Renal cortex interstitium (tissue), 15 donors: ENCODE results near the gene SUPT6H. TPM values are rescaled to one million over a fixed set of nuclear protein-coding genes. Genes with fewer than 3 reads are reported as not detected.

Experiments
- DNase-seq, 11 donors: peaks; one replicate each; pipeline ENCODE4 v3.0.0-alpha.2; 2013; ENCODE audit warnings: low read depth in 9 of 11, low spot score in 4 of 11; ENCODE audit errors: extremely low read depth in 1 of 11
- long read RNA-seq, 16 experiments: transcript quantifications; one replicate each; lab custom pipeline, GENCODE V29; 2026
- polyA plus RNA-seq, 3 donors: library from polyadenylated mRNA; unstranded; fragments of 120-200 nt; gene quantifications; one replicate each; pipeline ENCODE4 v1.2.1, GENCODE V29; 2013; ENCODE audit not compliant: insufficient read length in 3 of 3

The SUPT6H gene
- 10 to 100 TPM; 71.4 to 75.8 (median 72.4) TPM for polyA plus RNA-seq
- long read RNA-seq, donor 1, partial matches to known transcripts = 25 of 25 reads
- long read RNA-seq, donor 1, other reads (novel, unspliced or antisense) = 0 of 25 reads
- long read RNA-seq, donor 2, partial matches to known transcripts = 0 of 2 reads
- long read RNA-seq, donor 2, other reads (novel, unspliced or antisense) = 0 of 2 reads
- long read RNA-seq, donor 3, full-length matches to known transcripts = 4 of 255 reads
- long read RNA-seq, donor 3, partial matches to known transcripts = 198 of 255 reads
- long read RNA-seq, donor 3, other reads (novel, unspliced or antisense) = 53 of 255 reads
- long read RNA-seq, donor 4, full-length matches to known transcripts = 1 of 7 reads
- long read RNA-seq, donor 4, partial matches to known transcripts = 6 of 7 reads
- long read RNA-seq, donor 4, other reads (novel, unspliced or antisense) = 0 of 7 reads
- long read RNA-seq, donor 5 = 0 reads
- long read RNA-seq, donor 6, full-length matches to known transcripts = 2 of 14 reads
- long read RNA-seq, donor 6, partial matches to known transcripts = 12 of 14 reads
- long read RNA-seq, donor 6, other reads (novel, unspliced or antisense) = 0 of 14 reads
- long read RNA-seq, donor 7, partial matches to known transcripts = 22 of 22 reads
- long read RNA-seq, donor 7, other reads (novel, unspliced or antisense) = 0 of 22 reads
- long read RNA-seq, donor 8 = 0 reads
- long read RNA-seq, donor 9 = 0 reads
- long read RNA-seq, donor 10, partial matches to known transcripts = 0 of 1 reads
- long read RNA-seq, donor 10, other reads (novel, unspliced or antisense) = 0 of 1 reads
- long read RNA-seq, donor 11, full-length matches to known transcripts = 1 of 18 reads
- long read RNA-seq, donor 11, partial matches to known transcripts = 17 of 18 reads
- long read RNA-seq, donor 11, other reads (novel, unspliced or antisense) = 0 of 18 reads
- long read RNA-seq, donor 12, full-length matches to known transcripts = 2 of 2 reads
- long read RNA-seq, donor 12, partial matches to known transcripts = 0 of 2 reads
- long read RNA-seq, donor 12, other reads (novel, unspliced or antisense) = 0 of 2 reads
- long read RNA-seq, donor 13 = 0 reads
- long read RNA-seq, donor 14, partial matches to known transcripts = 7 of 7 reads
- long read RNA-seq, donor 14, other reads (novel, unspliced or antisense) = 0 of 7 reads
- long read RNA-seq, donor 15, partial matches to known transcripts = 0 of 1 reads
- long read RNA-seq, donor 15, other reads (novel, unspliced or antisense) = 0 of 1 reads
- long read RNA-seq, donor 16, partial matches to known transcripts = 53 of 79 reads
- long read RNA-seq, donor 16, other reads (novel, unspliced or antisense) = 25 of 79 reads

DNA sequence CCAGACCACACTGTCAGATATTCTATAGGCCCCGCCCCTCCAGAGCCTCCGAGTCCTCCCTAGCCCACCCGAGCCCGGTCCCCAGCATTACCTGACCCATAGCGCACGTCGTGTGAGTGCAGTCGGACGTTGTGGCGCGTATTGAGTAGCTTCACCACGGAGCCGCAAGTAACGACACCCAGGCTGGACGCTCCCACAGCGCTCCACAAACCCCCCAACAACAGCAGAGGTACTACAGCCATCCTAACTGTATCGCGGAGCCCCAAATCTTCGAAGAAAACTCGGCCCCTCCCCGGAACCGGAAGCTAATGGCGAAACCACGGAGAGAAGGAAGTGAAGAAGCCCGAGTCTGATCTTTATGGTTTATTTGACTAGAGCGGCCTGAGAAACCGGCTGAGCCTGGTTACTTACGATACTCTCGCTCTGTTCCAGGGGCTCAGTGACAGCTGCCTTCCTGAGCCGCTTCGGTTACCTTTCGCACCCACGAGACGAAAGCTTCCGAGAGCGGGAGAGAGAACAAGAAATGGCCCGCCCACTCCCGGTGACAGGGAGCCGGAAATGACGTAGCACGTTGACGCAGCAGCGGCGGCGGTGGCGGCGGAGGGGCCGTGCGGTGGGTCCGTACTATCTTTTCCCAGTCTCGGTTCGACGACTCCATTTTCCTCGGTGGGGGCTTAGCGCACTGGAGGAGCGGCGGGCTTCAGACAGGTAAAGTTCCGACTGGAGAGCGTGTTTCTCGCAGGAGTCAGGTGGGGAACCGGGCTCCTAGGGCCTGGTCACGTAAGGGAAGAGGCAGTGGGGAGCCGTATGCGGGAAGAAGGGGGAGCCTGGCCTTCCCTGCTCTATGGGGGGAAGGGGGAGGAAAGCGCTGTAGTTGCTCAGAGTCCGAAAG lies at the start of gene SUPT6H, which contains the start of gene SDF2:
Gene SUPT6H (plus strand): TSS at position 571 of the 892 bp plus-strand sequence. CDS start 11,197 bp downstream, outside the sequence.
Gene SDF2 (minus strand): TSS at position 272 of the 892 bp plus-strand sequence. CDS start 30 bp downstream, at position 242.
- DNase-seq = peak; percentile 77 to 94 (median 88)

DNA sequence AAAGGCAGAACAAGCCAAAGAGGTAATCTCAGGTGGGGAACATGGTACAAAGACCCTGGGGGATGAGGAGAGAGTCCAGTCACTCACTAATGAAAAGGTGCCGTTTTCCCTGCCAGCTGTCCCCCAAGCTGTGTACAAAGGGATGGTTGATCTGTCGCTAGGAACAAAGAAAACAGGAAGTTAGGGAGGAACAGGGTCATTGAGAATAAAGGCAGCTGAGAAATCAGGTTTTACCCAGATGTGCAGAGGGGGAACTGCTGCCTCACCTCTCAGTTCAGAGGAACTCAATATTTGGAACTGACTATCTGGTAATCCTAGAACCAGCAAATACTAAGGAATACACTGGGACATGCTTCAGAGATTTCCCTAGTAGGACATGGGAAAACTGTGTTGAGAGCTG lies 49.5 kb upstream of the SUPT6H start:
- DNase-seq = no peak

DNA sequence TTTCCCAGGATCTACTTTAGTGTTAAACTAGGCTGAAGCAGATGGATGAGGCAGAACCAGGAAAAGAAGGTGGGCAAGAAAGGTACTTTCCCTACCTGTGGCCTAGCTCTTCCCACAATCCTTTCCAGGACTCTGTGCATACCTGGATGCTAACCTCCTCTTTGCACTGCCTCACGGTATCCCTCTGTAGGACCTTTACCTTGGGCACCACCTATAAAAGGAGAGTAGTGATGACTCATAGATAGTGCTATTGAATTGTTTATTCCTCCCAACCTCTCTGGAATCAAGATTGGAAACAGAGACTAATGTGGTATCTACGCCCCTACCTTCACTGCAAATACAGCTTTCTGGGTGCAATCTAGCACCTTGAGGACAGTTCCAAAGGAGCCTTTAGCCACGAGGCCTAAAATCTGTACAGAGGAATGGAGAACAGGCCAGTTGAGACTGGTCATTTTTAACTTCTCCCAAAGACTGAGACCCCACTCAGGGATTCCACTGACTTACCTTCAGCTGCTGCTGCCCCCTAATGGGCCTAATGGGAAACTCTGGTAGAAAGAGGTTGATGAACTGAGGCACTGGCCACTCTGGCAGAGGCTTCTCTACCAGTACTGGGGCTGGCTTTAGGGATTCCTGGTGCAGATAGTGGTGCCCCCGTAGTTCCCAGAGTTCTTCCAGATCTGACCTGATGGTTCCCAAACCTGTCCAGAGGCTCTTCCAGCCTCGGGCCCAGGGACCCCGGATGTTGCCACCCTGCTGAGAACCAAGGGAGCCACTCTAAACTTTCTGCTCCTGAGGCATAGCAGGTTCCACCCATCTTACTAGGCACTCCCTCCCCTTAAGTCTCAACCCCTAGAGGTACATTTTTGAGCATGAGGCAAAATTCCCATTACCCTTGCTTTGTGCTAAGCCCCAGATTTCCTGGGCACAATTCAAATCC lies 48.8 kb upstream of the SUPT6H start:
- peak in 4 of 11 donors; percentile 13 to 45 (median 18) for DNase-seq

DNA sequence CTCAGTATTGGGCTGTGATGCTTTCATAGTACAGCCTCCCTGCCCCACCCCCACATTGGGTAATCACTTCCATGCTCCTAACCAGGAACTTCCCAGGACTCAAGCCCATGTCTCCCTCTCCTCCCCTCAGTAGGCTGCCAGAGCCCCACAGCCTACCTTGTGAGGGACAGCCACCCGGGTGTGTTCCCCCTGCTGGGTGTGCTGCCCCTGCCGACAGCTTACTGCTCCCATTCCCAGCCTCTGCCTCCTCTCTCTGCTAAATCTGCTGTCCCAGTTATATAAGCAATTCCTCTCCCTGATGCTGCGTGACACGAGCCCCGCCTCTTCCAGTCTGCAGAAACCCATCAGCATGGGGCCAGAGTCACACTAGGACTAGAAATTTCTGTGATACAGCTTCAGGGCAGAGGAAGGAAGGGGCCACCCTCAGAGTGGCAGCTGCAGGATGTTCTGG lies 48.0 kb upstream of the SUPT6H start, which contains the start of gene RSKR:
Gene RSKR (minus strand): TSS at position 255 of the 451 bp plus-strand sequence. CDS start 24 bp downstream, at position 231.
- DNase-seq = no peak

DNA sequence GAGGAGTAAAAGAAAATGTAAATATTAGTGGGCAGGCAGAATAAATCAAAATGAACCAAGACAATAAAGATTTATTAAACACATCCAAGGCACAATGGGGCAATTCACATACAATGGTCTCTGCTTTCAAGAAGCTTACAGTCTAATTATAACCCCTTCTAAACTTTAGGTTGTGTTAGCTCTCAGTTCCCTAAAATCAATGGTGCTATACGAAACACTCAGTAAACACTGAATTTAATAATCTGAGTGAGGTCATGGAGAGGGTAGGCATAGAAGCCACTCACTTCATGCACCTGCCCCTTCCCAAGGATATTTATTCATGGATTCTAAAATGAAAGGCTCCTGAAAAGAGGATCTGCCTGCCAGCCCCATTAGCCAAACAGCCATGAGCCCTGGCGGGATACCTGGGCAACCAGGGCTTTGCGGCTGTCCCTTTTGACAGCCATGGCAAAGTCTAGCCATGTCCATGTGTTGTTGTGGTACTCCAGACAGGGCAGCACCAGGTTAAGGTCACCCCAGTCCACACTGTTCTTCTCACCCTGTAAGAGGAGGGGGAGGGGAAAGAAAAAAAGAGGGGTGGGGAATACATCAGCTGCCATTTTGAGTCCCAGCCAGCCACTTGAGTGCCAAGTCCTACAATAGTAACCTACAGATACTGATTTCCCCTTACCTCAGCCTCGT lies 46.6 kb upstream of the SUPT6H start:
- no peak for DNase-seq

DNA sequence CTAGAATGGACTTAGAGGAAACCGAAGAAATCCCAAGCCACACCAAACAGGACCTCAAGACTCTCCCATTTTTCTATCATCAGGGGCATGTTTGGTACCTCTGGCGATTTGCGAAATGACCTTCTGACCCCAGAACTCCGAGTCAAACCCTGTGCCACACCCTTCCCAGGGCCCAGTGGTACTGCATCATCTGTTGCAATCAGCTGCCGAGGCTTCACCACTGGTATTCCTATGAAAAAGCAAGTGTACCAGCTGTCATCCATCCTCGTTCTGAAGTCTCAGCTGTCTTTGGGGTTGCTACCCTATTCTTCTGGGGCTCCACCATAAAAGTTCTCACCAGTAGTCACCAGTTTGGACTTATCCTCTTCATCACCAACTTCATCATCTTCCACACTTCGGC lies 45.7 kb upstream of the SUPT6H start:
- DNase-seq = no peak

DNA sequence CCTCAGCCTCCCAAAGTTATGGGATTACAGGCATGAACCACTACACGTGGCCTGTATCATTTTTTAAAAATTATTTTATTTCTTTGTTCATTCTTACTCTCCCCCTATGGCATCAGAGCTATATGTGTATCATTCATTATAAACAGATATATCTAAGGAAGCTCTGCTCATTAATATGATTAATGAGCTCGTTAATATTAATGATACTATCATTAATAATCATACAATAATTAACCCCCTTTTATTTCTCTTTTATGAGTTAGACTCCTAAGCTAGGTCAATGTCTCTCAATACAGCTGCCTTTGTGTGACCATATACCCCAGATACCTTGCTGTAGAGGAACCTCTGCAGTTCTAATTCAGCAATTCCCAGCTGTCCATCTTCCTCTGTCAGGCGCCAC lies 43.5 kb upstream of the SUPT6H start:
- no peak for DNase-seq

DNA sequence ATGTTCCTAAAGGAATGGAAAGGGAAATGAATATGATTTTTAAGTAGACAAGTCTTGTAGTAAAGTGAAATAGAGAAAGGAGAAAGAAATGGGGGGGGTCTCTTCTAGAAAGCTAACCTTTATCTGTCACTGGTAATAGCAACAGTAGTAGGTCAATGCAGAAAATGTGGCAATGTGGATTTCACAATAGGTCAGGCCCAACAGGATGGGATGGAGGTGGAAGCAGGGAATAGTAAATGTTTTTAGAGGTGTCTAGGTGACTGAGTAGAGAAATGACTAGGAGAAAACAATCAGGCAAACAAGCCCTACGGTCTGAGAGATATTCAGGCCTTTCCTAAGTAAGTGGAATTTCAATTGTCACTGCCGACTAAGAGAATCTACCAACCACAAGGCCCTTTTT lies 42.0 kb upstream of the SUPT6H start:
- no peak for DNase-seq

DNA sequence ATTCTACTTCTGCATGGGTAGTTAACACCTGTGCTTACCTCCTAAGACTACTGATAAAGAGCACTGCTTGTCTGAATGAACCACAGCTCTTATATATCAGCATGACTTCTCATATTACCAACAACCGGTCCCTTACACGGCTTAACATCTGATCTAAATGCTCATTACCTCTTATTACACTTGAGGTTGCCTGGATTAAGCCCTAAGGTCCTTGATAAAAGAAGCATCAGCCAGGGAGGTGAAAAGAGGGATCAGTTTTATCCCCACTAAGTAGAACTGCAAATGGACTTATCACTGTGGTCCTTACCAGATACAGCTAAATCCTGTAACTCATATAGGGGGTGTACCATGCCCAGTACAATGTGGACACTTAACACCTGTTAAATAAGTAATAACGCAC lies 39.8 kb upstream of the SUPT6H start:
- no peak for DNase-seq

DNA sequence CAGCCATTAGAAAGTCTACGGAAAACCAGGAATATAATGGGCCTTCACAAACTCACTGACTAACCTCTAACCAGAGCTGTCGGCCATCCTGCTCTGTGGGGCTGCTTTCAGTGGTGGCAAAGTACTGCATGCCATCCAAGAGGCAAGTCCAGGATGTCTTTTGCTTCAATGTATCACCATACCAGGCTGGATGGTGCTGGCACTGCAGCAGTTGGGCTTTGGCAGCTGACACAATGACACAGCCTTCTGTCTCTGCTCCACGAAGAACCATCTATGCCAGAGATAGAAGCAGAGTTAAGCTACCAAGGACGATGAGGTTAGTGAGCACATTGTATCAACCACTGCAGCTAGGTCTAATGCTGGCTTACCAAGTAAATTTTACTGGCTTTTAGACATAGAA lies 38.3 kb upstream of the SUPT6H start:
- no peak for DNase-seq

DNA sequence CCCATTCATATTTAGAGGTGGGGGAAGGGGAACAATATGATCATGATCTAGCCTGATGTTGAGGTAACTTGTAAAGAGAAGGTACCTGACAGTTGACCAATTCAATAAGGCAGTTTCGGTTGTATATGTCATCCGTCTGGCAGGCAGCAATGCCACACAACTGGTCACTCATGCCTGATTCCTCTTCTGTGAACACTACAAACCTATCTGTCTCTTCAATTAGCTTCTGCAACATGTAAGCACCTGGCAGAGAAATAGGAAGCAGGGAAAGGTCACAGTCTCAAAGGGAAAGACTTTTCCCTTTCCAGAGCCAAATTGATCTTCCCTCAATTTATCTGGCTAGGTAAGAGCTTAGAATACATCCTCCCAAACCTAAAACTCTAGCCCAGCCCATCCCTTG lies 37.9 kb upstream of the SUPT6H start:
- DNase-seq = no peak

DNA sequence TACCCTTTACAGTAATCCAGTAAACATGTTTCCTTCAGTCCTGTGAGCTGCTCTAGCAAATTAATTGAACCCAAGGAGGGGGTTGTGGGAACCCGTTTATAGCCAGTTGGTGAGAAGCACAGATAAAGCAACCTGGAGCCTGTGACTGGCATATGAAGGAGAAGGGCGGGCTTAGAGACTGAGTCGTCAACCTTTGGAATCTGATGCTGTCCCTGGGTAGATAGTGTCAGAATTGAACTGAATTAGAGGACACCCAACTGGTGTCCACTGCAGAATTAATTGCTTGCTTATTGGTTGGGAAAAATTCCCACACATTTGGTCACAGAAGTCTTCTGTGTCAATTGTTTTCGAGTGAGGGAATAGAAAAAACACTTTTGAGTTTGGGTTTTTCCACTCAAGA lies 35.2 kb upstream of the SUPT6H start:
- no peak for DNase-seq

DNA sequence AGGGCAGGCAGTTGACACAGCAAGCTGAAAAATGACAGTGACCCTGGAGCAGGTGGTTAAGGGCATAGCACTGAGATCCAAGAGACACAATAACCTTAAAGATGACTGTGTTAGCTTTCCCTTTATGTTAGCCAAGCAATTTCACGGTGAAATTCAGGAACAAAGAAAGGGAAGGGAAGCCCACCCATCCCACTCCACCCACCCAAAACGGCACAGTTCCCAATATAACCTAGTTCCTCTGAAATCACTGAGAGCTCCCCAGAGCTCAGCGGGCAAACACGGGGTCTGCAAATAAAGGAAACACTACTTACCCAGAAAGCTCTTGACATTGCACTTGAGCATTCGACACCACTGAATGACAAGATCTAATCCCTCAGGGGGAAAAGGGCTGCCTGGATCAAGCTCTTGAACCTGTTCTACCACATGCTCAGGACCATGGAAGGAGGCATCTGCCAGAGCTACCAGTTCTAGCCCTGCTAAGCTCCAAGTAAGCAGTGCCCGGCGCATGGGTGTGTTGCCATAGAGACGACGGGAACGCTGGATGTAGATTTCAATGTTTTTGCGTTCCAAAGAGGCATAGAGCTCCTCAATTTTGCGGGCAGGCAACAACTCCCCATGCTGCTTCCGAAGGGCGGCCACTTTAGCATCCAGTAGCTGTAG lies 27.7 kb upstream of the SUPT6H start:
- DNase-seq = no peak

DNA sequence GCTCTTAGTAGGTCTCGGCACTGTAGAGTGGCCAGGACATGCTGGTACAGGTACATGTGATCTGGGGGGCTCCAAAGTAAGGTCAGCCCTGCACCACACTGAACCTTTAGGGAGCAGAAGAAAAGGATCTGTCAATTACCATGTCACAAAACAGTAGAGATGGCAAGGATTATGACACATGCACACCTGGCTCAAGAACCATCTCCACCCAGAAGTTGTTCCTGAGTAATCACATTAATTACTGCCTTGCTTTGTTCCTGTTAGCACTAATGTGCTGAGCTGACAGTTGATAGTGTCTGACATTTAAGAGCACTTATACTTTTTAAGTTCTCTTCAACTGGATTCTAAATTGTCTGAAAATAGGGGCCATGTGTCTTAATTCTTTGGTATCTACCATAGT lies 26.5 kb upstream of the SUPT6H start:
- DNase-seq = no peak

DNA sequence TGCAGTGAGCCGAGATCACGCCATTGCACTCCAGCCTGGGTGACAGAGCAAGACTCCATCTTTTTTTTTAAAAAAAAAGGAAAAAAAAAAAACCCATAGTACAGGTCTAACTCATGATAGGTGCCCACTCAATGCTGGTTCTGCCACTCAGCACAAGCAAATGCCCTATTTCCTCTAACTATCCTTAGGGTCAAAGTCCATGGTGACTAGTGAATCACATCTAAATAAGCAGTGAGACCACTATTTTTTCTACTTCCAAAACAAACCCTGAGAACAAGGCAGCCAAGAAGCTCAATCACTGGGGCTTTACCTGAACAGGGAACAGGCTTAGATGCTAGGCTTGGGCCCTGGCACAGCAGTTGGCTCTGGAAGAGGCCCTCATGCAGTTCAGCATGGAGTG lies 20.4 kb upstream of the SUPT6H start:
- no peak for DNase-seq
